ENCODE measurements around the gene RFK. TPM values are rescaled to one million over a fixed set of nuclear protein-coding genes. Genes with fewer than 3 reads are reported as not detected.
A peak's percentile ranks its signal among the peaks of the same experiment; 100 is the strongest.
"Not testable (repeated sequence)": the region's sequence is repeated elsewhere in the genome, so short reads cannot be mapped to it uniquely, and the experiment has no call there.

The RFK gene
- polyA plus RNA-seq, 1 donor = 29.5 TPM

DNA sequence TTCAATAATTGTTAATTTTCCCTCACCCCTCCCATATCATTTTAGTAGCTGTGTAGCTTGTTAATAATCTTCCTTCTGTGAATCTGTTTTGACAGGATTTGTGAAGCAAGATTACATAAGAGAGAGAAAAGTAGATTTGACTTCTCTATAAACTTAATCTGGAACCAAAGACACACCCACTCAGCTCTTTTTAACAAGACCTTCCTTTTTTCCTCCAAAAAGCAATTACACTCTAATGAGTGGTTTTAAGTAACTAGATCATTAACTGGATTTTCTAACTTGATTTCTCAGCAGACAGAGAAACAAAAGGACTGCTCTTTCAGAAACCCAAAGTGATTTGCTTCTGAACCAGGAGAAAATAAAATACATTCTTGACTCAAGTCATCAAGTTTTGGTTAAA, 21.9 kb downstream of the RFK start:
- DNase-seq = no peak

DNA sequence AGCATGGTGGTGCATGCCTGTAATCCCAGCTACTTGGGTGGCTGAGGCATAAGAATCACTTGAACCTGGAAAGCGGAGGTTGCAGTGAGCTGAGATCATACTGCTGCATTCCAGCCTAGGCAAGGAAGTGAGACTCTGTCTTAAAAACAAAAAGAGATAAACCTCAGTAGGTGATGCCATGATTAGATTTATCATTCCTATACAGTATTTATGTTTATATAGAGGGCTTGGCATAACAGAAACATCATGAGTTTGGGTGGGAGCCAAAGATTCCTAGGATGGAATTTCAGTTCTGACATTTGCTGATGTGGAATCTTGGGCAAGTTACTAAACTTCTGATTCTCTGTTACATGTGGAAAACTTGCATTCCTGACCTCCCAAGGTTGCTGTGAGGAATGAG, 22.3 kb downstream of the RFK start:
- DNase-seq = no peak

DNA sequence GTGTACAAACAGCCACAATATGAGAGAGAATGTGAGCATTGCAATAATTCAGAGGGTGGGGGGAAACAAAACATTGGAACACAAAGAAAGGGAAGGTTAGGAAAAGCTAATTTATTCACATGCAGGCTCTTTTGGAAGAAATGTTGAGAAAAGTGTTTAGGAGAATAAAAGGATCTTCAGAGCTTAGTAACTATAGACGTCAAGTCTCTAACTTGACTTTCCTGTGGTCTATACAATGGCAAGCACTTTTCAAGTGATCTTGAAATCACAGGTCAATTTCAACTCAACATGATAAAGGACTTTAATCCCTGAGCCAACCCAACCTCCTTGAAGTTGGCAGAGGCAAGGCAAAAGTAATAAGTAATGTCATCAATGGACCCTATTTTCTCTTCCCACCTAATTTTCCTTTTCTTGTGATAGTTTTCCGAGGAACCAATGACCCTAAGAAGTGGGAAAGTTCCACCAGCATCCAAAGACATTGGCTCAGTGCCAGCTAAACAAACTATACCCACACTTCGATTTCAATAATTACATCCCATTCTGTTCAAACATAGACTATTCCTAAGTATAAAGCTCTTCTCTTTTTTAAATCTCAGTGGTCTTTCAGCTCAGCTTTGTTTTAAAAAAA, 23.7 kb downstream of the RFK start:
- no peak for DNase-seq

DNA sequence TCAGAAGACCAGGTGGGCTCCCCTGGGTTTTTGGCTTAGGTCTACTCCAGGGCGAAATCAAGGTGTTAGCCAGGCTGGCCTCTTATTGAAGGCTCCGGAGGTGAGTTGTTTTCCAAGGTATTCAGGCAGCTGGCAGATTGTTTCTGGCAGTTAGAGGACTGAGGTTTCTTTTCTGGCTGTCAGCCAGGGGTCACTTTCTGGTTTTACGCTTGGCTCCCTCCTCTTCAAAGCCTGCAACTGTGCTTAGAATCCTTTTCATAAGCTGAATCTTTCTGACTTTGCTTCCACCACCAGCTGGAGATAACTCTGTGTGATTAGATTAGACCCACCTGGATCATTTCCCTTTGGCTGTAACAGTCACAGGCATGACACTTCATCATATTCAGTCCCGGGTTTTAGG, 24.6 kb downstream of the RFK start:
- DNase-seq = peak; percentile 85

DNA sequence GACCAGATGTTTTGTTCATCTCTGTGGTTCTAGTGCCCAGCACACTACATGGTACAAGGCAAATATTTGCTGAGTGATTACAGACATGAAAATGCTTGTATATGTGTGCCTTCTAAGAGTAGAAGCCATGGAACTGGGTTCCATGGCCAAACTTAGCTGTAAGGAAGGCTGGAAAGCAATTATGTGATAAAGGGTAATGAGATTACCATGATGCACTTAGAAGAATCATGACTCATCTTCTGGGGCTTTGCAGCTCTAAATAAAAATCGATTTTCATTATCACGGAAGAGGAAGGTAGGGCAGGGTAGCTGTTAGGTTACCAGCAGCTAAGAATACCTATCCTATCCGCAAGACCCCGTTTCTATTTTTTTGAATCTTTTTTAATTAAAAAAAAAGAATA, 28.0 kb downstream of the RFK start:
- no peak for DNase-seq

DNA sequence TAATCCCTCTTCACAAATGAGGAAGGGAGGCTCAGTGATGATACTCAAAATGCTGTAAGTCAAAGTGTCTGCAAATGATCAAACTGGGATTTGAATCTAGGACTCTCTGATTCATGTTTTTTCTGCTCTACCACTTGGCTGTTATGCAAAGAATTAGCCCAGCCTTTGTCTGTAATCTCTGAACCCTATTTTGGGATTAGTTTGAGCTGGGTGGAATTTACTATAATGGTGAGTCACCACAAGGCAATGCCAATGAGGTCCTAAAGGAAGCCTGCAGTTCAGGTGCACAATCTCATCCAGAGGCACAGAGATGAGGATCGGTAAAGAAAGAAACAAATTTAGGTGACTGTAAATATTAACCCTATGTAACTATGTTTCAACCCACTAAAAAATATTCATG, 29.2 kb downstream of the RFK start:
- no peak for DNase-seq

DNA sequence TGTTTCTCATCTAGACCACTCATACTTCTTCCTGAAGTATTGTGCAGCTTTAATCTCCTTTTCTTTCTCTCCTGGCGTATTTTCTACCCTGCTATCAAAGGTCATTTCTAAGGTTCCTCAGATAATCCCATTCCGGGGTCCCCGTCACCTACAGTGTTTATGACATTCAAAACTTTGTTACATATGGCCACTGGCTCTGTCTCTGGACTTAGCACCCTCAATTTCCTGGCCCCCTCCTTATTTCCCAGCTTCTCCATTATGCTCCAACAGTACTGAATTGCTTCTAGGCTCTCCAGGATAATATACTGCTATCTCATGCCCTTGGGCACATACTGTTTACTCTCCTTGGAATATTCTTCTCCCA, 31.2 kb downstream of the RFK start:
- DNase-seq = no peak

GRCh38 chr9:76362332-76363031, 31.7 kb downstream of the RFK start:
- not testable (repeated sequence) for DNase-seq

DNA sequence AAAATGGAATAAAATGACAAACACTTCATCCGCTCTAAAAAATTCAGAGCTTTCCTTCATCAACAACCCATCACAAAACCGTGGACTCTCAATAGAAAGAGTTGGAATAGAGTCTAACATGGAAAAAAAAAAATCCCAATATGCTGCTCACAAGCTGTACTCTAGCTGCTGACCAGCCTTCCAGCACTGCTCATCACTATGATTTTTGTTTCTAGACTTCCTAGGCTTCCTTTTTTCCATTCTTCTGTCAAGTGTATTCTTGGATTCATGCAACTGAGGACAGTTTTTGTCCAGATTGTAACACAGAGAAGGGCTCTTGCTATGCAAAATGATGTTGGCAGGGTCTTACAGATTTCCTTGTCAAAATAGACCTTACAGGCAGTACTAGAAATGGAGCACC, 34.5 kb downstream of the RFK start:
- no peak for DNase-seq

GRCh38 chr9:76359365-76359764, 34.9 kb downstream of the RFK start:
- no peak for DNase-seq

DNA sequence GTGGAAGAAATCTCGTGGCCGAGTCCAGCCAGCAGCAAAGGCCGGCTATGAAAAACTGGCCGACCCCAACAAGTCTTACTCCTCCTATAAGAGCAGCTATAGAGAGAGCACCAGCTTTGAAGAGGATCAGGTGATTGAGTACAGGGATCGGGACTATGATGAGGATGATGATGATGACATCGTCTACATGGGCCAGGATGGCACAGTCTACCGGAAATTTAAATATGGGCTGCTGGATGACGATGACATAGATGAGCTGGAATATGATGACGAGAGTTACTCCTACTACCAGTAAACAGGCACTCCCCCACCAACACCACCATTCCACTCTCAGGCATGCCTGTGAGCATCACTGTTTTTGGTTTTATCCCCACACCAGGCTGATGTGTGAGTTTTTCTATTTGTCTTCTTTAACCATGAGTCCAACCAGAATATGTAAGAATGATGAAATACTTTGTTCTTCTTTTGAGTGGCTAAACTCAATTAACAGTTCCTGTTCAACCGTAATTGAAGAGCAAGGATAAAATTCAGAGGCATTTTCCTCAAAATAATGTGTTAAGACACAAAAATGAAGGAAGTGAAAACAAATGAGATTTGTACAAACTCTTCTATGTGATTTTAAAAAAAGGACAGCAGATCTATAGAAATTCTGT, 35.5 kb downstream of the RFK start:
- DNase-seq = no peak

- no peak for DNase-seq
Observed at GRCh38 chr9:76357555-76357954, 36.7 kb downstream of the RFK start.

DNA sequence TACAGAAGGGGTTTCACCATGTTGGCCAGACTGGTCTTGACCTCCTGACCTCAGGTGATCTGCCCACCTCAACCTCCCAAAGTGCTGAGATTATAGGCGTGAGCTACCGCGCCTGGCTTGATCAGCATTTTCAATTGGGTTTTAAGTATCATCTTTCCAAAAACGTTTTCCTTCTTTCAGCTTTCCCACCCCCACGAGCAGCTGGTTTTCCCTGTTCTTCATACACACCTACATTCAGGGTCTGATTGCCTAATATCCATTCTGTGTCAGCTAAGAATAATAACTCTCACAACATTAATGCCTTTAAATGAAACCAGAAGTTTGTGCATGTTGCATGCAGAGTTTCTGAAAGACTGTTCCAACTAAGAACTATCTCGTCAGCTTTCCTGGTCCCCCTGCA, 38.3 kb downstream of the RFK start:
- no peak for DNase-seq

GRCh38 chr9:76354221-76354620, 40.0 kb downstream of the RFK start:
- DNase-seq = no peak

DNA sequence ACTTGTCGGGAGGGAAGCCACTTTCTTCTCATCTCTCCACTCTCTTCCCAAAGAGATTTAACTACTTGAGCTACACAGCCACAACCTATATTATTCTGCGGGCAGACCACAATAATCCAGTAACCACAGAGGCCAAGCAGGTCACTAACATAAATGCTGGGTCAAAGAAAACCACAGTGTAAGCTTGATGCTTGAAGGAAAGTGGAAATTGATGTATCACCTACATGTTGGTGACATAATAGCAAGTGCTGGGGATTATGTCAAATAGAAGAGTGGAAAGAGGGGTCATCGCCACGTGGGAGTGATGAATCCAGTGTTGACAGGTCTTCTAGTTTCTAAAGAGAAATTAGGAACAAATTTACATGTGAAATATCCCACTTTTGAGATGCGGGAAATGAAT, 40.9 kb downstream of the RFK start:
- no peak for DNase-seq

DNA sequence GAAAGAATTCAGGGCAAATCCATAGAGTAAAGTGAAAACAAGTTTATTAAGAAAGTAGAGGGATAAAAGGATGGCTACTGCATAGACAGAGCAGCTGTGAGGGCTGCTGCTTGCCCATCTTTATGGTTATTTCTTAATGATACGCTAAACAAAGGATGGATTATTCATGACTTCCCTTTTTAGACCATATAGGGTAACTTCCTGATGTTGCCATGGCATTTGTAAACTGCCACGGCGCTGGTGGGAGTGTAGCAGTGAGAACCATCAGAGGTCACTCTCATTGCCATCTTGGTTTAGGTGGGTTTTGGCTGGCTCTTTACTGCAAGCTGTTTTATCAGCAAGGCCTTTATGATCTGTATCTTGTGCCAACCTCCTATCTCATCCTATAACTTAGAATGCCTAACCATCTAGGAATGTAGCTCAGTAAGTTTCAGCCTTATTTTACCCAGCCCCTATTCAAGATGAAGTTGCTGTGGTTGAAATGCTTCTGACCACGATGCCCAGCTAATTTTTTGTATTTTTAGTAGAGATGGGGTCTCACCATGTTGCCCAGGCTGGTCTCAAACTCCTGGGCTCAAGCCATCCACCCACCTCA, 42.1 kb downstream of the RFK start:
- no peak for DNase-seq

DNA sequence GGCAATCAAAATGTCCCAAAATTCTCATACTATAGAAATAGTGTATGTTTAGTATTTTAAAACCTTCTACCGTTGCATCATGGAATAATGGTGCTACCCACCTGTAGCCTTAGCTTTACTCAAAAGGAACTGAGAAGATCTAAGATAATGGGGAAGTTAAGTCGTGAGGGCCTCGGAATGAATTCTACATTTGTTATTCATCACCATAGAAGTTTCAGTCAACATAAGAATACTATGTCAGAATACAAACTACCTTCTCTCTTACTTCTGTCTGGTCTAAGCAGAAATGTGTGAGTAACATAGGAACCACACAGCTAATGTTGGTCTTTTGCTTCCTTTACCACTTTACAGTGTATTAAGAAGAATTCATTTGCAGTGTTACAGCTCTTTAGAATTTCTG, 43.2 kb downstream of the RFK start:
- DNase-seq = no peak

GRCh38 chr9:76349865-76350264, 44.4 kb downstream of the RFK start:
- DNase-seq = no peak

- DNase-seq = no peak
Observed at GRCh38 chr9:76342858-76343257, 51.4 kb downstream of the RFK start.

GRCh38 chr9:76342201-76342600, 52.0 kb downstream of the RFK start:
- no peak for DNase-seq

DNA sequence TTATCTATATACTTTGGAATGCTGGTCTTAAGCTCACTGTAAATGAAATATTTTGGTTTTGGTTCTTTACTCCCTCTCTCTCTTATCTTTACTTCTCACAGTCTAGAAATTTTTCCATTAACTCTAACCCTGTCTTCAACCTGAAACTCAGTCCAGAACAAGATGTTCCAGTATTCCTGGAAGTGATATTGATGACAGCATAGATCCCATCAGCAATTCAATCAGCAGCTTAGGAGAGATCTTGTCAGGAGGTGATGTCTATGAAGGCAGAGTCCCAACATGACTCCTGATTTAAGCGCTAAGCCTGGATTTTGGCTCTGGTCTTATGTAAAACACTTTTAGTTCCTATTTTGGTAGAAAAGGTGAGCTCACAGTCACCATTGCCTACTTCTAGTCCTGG, 52.6 kb downstream of the RFK start:
- DNase-seq = no peak

DNA sequence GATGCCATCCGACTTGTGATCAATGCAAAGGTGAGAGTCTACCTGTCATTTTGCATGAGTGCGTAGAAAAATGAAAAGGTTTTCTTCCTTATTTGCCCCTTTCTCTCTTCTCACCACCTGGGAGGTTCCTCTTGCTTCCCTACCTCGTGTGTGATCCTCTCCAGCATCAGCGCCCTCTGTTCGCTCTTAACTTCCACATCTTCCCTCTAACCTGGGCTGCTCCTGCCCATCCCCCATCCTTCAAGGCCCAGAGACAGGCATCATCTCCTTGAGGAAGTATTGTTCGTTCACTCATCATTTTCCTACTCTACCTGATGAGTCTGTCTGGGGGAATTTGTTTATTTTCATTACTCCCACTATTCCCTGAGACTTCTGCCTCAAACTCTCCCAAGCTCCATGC, 55.8 kb downstream of the RFK start:
- DNase-seq = no peak

- no peak for DNase-seq
Observed at GRCh38 chr9:76336027-76336426, 58.2 kb downstream of the RFK start.
